IMR-90 (cell line): Measurements from ENCODE around the gene MB.

ENCODE experiments used
- CEBPB ChIP-seq: IDR thresholded peaks from 2 replicates; pipeline ENCODE4 v1.6.1; 2012; ENCODE audit warnings: low read depth, low read length, improper control_type of control experiment
- CHD1 ChIP-seq: IDR thresholded peaks from 2 replicates; pipeline ENCODE4 v1.6.1; 2012; ENCODE audit warnings: low read depth, low read length, improper control_type of control experiment
- CTCF ChIP-seq: conservative IDR thresholded peaks from 2 replicates; pipeline ENCODE4 v1.5.1; 2012; ENCODE audit warnings: mild to moderate bottlenecking, low read depth, low read length, improper control_type of control experiment
- ELK1 ChIP-seq: fragments of 150-350 bp; IDR thresholded peaks from 2 replicates; pipeline ENCODE4 v1.6.1; 2016; ENCODE audit warnings: low read depth, mild to moderate bottlenecking, low read length, moderate library complexity, borderline replicate concordance
- FOS ChIP-seq: fragments of 150-350 bp; IDR thresholded peaks from 2 replicates; pipeline ENCODE4 v1.6.1; 2016; ENCODE audit warnings: low read depth, low read length
- MAFK ChIP-seq: IDR thresholded peaks from 2 replicates; pipeline ENCODE4 v1.6.1; 2012; ENCODE audit warnings: low read depth, low read length, improper control_type of control experiment
- MAZ ChIP-seq: IDR thresholded peaks from 2 replicates; pipeline ENCODE4 v1.6.1; 2012; ENCODE audit warnings: low read depth, mild to moderate bottlenecking, low read length, improper control_type of control experiment, moderate library complexity, borderline replicate concordance
- MXI1 ChIP-seq: IDR thresholded peaks from 2 replicates; pipeline ENCODE4 v1.6.1; 2012; ENCODE audit warnings: low read depth, mild to moderate bottlenecking, low read length, moderate library complexity, borderline replicate concordance
- POLR2A ChIP-seq: IDR thresholded peaks from 2 replicates; pipeline ENCODE4 v1.6.1; 2012; ENCODE audit warnings: mild to moderate bottlenecking, low read depth, low read length
- RAD21 ChIP-seq: IDR thresholded peaks from 2 replicates; pipeline ENCODE4 v1.6.1; 2012; ENCODE audit warnings: low read length, improper control_type of control experiment
- RCOR1 ChIP-seq: IDR thresholded peaks from 2 replicates; pipeline ENCODE4 v1.6.1; 2012; ENCODE audit warnings: mild to moderate bottlenecking, low read length, improper control_type of control experiment; ENCODE audit not compliant: insufficient replicate concordance
- RFX5 ChIP-seq: IDR thresholded peaks from 2 replicates; pipeline ENCODE4 v1.8.0; 2012; ENCODE audit warnings: low read depth, mild to moderate bottlenecking, low read length, moderate library complexity
- SMC3 ChIP-seq: fragments of 150-350 bp; IDR thresholded peaks from 2 replicates; pipeline ENCODE4 v1.6.1; 2016; ENCODE audit warnings: low read depth, mild to moderate bottlenecking, antibody characterized with exemption, low read length, moderate library complexity
- USF2 ChIP-seq: fragments of 150-350 bp; IDR thresholded peaks from 2 replicates; pipeline ENCODE4 v1.6.1; 2017; ENCODE audit warnings: mild to moderate bottlenecking, antibody characterized with exemption, low read length, low read depth

GRCh38 chr22:35558031-35558430 lies 59.1 kb downstream of the MB start:
- no peak for TF ChIP-seq CTCF
- no peak for TF ChIP-seq MAFK
- TF ChIP-seq SMC3 = no peak
- TF ChIP-seq USF2 = no peak
- no peak for TF ChIP-seq RFX5
- TF ChIP-seq CHD1 = no peak
- no peak for TF ChIP-seq RAD21
- TF ChIP-seq POLR2A = no peak
- TF ChIP-seq FOS = no peak
- no peak for TF ChIP-seq MXI1
- no peak for TF ChIP-seq CEBPB
- no peak for TF ChIP-seq MAZ
- TF ChIP-seq RCOR1 = no peak
- no peak for TF ChIP-seq ELK1
